ENCODE data around the gene ATG14. TPM values are rescaled to one million over a fixed set of nuclear protein-coding genes. Genes with fewer than 3 reads are reported as not detected.
A peak's percentile ranks its signal among the peaks of the same experiment; 100 is the strongest.

The ATG14 gene
- total RNA-seq, 3 donors from 2014 or later, result 8.3 to 15.1 (median 10.8) TPM

DNA sequence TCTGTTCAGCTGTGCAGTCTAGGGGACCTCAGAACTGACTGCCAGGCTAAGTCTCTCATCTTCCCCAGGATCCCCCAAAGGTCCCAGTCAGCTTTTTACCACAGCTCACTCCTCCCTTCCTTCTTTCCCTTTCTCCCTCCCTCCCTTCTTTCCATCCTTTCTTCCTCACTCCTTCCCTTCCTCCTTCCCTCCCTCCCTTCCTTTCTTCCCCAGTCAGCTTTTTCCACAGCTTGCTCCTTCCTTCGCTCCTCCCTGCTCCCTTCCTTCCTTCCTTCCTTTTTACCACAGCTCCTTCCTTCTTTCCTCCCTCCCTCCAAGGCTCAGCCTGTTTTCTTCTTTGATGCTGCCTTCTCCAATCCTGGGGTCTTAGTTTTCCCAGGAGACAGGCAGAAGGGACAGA, 39.2 kb downstream of the ATG14 start:
- no peak for ATAC-seq
- intact Hi-C loops (cut with DNase I, micrococcal nuclease), result no loop called here
- Histone ChIP-seq H3K36me3 (ENCODE audit: low read depth) (peaks cover 3% of the 10 kb centered on the region), H3K9me3 (no peaks in the 10 kb centered on the region), H3K4me3 (no peak overlapping the region), H3K4me1 (ENCODE audit: low read depth) (no peaks in the 10 kb centered on the region)
- TF ChIP-seq, protein P1, sequence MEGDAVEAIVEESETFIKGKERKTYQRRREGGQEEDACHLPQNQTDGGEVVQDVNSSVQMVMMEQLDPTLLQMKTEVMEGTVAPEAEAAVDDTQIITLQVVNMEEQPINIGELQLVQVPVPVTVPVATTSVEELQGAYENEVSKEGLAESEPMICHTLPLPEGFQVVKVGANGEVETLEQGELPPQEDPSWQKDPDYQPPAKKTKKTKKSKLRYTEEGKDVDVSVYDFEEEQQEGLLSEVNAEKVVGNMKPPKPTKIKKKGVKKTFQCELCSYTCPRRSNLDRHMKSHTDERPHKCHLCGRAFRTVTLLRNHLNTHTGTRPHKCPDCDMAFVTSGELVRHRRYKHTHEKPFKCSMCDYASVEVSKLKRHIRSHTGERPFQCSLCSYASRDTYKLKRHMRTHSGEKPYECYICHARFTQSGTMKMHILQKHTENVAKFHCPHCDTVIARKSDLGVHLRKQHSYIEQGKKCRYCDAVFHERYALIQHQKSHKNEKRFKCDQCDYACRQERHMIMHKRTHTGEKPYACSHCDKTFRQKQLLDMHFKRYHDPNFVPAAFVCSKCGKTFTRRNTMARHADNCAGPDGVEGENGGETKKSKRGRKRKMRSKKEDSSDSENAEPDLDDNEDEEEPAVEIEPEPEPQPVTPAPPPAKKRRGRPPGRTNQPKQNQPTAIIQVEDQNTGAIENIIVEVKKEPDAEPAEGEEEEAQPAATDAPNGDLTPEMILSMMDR (IDR thresholded peaks at IDR 0.05), result no peak
- no peak for DNase-seq

DNA sequence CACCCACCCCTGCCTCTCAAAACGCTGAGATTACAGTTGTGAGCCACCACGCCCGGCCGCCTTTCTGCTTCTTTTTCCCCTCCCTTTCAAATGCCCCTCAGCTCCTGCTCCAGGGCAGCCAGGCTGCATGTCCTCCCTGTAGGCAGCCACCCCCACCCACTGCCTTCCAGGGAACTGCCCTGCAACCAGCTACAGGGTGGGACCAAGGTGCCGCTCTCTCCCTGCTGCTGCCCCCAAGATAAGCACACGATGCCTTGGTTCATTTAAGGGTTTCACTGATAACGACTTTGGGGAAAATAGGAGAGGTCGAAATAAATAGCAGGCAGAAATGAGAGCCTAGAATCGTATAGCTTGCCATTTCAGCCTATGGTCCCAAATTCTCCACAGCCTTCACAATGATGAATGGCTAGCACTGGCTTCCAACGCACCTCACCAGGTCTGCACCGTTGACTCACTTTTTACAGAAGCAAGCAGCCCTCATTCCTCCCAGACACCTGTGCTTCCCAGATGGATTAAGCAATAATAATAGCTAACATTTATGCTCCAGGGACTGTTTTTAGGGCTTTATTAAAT, 40.7 kb downstream of the ATG14 start:
- H3K4me1 ChIP-seq (ENCODE audit: low read depth), result no peaks in the 10 kb centered on the region
- no peaks in the 10 kb centered on the region for H3K36me3 ChIP-seq (ENCODE audit: low read depth)
- TF ChIP-seq, protein P1 (IDR thresholded peaks at IDR 0.05), result no peak
- DNase-seq, result no peak
- H3K9me3 ChIP-seq, result no peaks in the 10 kb centered on the region
- intact Hi-C loops (cut with DNase I, micrococcal nuclease), result no loop called here
- no peak for ATAC-seq
- H3K4me3 ChIP-seq, result no peak overlapping the region

DNA sequence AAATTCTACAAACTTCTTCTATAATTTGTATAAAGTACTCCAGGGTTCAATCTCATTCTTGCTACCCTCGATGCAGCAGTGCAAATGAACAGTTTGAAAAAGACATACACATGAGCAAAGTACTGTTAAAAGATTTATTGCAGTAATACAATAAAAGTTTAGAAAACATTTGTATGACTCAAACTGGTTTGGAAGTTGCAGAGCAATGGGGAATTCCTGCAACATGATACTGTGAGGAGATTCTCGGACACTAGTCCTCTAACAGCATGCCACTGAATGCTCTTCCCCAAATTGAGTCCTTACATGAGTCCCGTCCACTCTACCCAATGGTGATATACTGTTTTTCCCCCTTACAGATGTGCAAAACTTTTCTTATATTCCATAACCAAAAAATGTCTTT, 45.4 kb downstream of the ATG14 start:
- TF ChIP-seq, protein P1 (IDR thresholded peaks at IDR 0.05), result no peak
- H3K9me3 ChIP-seq, result no peaks in the 10 kb centered on the region
- intact Hi-C loops (cut with DNase I, micrococcal nuclease), result no loop called here
- H3K36me3 ChIP-seq (ENCODE audit: low read depth), result no peaks in the 10 kb centered on the region
- ATAC-seq (peak; percentile 66), DNase-seq (no peak)
- no peak overlapping the region for H3K4me3 ChIP-seq
- H3K4me1 ChIP-seq (ENCODE audit: low read depth), result no peaks in the 10 kb centered on the region

DNA sequence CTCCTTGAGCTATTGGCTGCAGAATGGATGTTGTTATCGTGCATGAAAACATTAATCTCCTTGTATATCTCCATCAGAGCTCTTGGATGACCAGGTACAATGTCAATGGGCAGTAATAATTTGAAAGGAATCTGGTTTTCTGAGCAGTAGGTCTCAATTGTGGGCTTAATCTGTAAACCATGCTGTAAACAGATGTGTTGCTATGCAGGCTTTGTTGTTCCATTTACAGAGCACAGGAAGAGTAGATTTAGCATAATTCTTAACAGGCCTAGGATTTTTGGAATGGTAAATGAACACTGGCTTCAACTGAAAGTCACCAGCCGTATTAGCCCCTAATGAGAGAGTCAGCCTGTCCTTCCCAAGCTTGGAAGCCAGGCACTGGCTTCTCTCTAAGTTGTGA, 50.4 kb downstream of the ATG14 start:
- TF ChIP-seq, protein P1 (IDR thresholded peaks at IDR 0.05), result no peak
- H3K36me3 ChIP-seq (ENCODE audit: low read depth), result no peaks in the 10 kb centered on the region
- ATAC-seq (no peak), DNase-seq (no peak)
- no peak overlapping the region for H3K4me3 ChIP-seq
- intact Hi-C loops (cut with DNase I, micrococcal nuclease), result no loop called here
- no peaks in the 10 kb centered on the region for H3K9me3 ChIP-seq
- peaks cover 4% of the 10 kb centered on the region for H3K4me1 ChIP-seq (ENCODE audit: low read depth)

DNA sequence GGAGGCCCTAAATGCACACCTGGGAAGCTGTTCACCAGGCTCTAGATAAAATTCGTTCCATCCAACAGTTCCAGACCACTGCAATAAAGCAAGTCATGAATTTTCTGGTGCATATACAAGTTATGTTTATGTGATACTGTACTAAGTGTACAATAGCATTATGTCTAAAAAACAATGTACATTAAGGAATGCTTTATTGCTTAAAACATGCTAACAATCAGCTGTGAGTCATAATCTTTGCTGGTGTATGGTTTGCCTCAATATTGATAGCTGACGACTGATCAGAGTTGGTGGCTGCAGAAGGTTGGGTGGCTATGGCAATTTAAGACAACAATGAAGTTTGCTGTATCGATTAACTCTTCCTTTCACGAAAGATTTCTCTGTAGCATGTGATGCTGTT, 52.3 kb downstream of the ATG14 start:
- Histone ChIP-seq H3K9me3 (no peaks in the 10 kb centered on the region), H3K36me3 (ENCODE audit: low read depth) (no peaks in the 10 kb centered on the region), H3K4me1 (ENCODE audit: low read depth) (peaks cover 7% of the 10 kb centered on the region), H3K4me3 (no peak overlapping the region)
- intact Hi-C loops (cut with DNase I, micrococcal nuclease), result loop anchor here in 1 of 2 donors (10.0 kb wide), 1 partner anchor 85 kb away; the partner anchor contains the start of gene FBXO34
- TF ChIP-seq, protein P1 (IDR thresholded peaks at IDR 0.05), result no peak
- DNase-seq, result no peak
- ATAC-seq, result no peak

DNA sequence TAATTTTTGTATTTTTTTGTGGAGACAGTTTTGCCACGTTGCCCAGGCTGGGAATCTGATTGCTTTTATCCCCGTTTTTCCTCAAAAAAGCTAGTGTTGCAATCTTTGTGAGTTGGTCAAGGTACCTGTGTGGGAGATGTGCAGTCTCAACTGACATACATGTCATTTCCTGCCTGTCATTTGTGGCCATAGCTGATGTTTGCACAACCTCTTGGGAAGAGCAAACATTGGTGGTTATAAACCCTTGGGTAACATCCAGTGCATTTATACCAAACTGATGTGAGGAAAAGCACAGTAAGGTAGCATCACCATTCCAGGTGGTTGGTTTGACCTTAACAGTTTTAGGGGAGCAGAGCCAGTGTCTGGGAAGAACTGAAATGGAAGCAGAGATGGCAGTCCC, 54.7 kb downstream of the ATG14 start:
- TF ChIP-seq, protein P1 (IDR thresholded peaks at IDR 0.05), result no peak
- H3K4me1 ChIP-seq (ENCODE audit: low read depth), result peaks cover 7% of the 10 kb centered on the region
- peak; percentile 79 for ATAC-seq
- H3K36me3 ChIP-seq (ENCODE audit: low read depth), result no peaks in the 10 kb centered on the region
- H3K9me3 ChIP-seq, result no peaks in the 10 kb centered on the region
- no peak overlapping the region for H3K4me3 ChIP-seq
- peak in 1 of 3 donors; percentile 44 for DNase-seq
- intact Hi-C loops (cut with DNase I, micrococcal nuclease), result loop anchor here in 1 of 2 donors (10.0 kb wide), 1 partner anchor 82 kb away; the partner anchor contains the start of gene FBXO34

Data from mucosa of descending colon (tissue), 3 donors.